Measurements from ENCODE around the gene BEX5. TPM values are rescaled to one million over a fixed set of nuclear protein-coding genes. Genes with fewer than 3 reads are reported as not detected.
"Not testable (repeated sequence)": the region's sequence is repeated elsewhere in the genome, so short reads cannot be mapped to it uniquely, and the experiment has no call there.

The BEX5 gene
- total and polyA plus RNA-seq, 2 of the 8 experiments (the other 6 are each of a cell fraction or from before 2014, with no cell fraction given): 0.15 to 9.9 TPM

GRCh38 chrX:102125014-102125413, 30.8 kb downstream of the BEX5 start:
- H3K4me2 ChIP-seq (ENCODE audit: insufficient read depth in 1 of 2, low read depth in 2 of 2, low read length in 2 of 2): peak overlapping the region in 1 of 2 experiments; percentile 73; a peak in 2 of 4 replicates
- H3K27ac ChIP-seq (ENCODE audit: low read depth, low read length); H3K14ac ChIP-seq (ENCODE audit: insufficient read length); H3K23me2 ChIP-seq (ENCODE audit: low read depth, low read length); POLR2A ChIA-PET (ENCODE audit: partially characterized antibody); H4K20me1 ChIP-seq (replicated peaks in 1 of 2; ENCODE audit: control insufficient read depth in 1 of 2, insufficient read depth in 2 of 2, low read length in 2 of 2); H3K56ac ChIP-seq (replicated peaks; ENCODE audit: insufficient read length, low read depth, low read length); H2BK5ac ChIP-seq (ENCODE audit: low read depth, low read length); H2BK120ac ChIP-seq (replicated peaks; ENCODE audit: low read depth, low read length); CTCF ChIA-PET (ENCODE audit: partially characterized antibody); H3K4ac ChIP-seq (replicated peaks; ENCODE audit: insufficient read length, low read depth, low read length); H4K8ac ChIP-seq (ENCODE audit: extremely low read depth, insufficient read depth, low read length); H3K9ac ChIP-seq (replicated peaks in 1 of 4; ENCODE audit: extremely low read depth in 1 of 4, low read depth in 3 of 4, low read length in 3 of 4); FAIRE-seq; H2BK20ac ChIP-seq (ENCODE audit: low read length); H3K36me3 ChIP-seq (ENCODE audit: control insufficient read depth in 2 of 4, insufficient read depth in 4 of 4, low read length in 3 of 4); H3K79me1 ChIP-seq (ENCODE audit: low read depth, low read length); H3K18ac ChIP-seq (ENCODE audit: extremely low read depth, low read length); H2BK12ac ChIP-seq (ENCODE audit: low read depth, low read length); H3K23ac ChIP-seq (ENCODE audit: insufficient read length); H3K4me1 ChIP-seq (replicated peaks in 1 of 4; ENCODE audit: control insufficient read depth in 3 of 4, insufficient read depth in 4 of 4, low read length in 3 of 4); H3K27me3 ChIP-seq (replicated peaks in 1 of 4; ENCODE audit: control insufficient read depth in 3 of 4, extremely low read depth in 1 of 4, insufficient read depth in 3 of 4, low read length in 3 of 4); H4K5ac ChIP-seq (ENCODE audit: insufficient read length, low read depth, low read length); H2BK15ac ChIP-seq (ENCODE audit: low read length); H2AK5ac ChIP-seq (ENCODE audit: low read depth, low read length); H3K79me2 ChIP-seq (ENCODE audit: control insufficient read depth in 1 of 2, insufficient read depth in 2 of 2, low read length in 2 of 2); H2AFZ ChIP-seq (ENCODE audit: low read length); DNase-seq (ENCODE audit: low read depth in 1 of 2, low spot score in 2 of 2); H4K91ac ChIP-seq (replicated peaks; ENCODE audit: insufficient read length, low read length): not testable (repeated sequence)
- H3K9me3 ChIP-seq (ENCODE audit: insufficient read depth in 2 of 2, low read depth in 1 of 2, low read length in 1 of 2): peaks cover 10 to 21% of the 10 kb centered on the region in 2 experiments; a peak in 3 of 4 replicates
- H3K4me3 ChIP-seq (ENCODE audit: extremely low read depth in 1 of 4, insufficient read depth in 2 of 4, low read depth in 3 of 4, low read length in 4 of 4): peak overlapping the region in 1 of 4 experiments; percentile 65; a peak in 2 of 8 replicates
- 70% methylated on average over 3 of the region's 10 CpGs; no CpG with 5 or more reads in 1 of the 2 experiments for WGBS, 2 experiments (ENCODE audit: extremely low coverage in 1 of 2, insufficient coverage in 1 of 2, insufficient read length in 1 of 2, insufficient replicate concordance in 2 of 2, low coverage in 1 of 2, low lambda C conversion rate in 2 of 2, missing lambda C conversion rate in 1 of 2)

Measured in H1 (cell line).